Osteocyte (in vitro differentiated cells): ENCODE data around the gene BNC2. TPM values are rescaled to one million over a fixed set of nuclear protein-coding genes. Genes with fewer than 3 reads are reported as not detected.

Source experiments
- DNase-seq: peaks from one replicate; pipeline ENCODE4 v3.0.0; 2021; ENCODE audit warnings: mixed read lengths; ENCODE audit not compliant: unreplicated experiment; ENCODE audit errors: extremely low spot score
- H3K27ac Mint-ChIP-seq: one replicate; pipeline ENCODE4 v1.8.0; 2021; ENCODE audit warnings: mild to moderate bottlenecking, mixed read lengths; ENCODE audit not compliant: unreplicated experiment
- H3K27me3 Mint-ChIP-seq: one replicate; pipeline ENCODE4 v1.8.0; 2021; ENCODE audit warnings: mixed read lengths; ENCODE audit not compliant: unreplicated experiment
- H3K36me3 Mint-ChIP-seq: one replicate; pipeline ENCODE4 v1.8.0; 2021; ENCODE audit warnings: mixed read lengths; ENCODE audit not compliant: unreplicated experiment
- H3K4me1 Mint-ChIP-seq: one replicate; pipeline ENCODE4 v1.8.0; 2021; ENCODE audit warnings: mixed read lengths; ENCODE audit not compliant: unreplicated experiment
- H3K4me3 Mint-ChIP-seq: one replicate; pipeline ENCODE4 v1.8.0; 2021; ENCODE audit warnings: mild to moderate bottlenecking, moderate library complexity, mixed read lengths; ENCODE audit not compliant: unreplicated experiment
- H3K9me3 Mint-ChIP-seq: one replicate; pipeline ENCODE4 v1.8.0; 2021; ENCODE audit warnings: mixed read lengths; ENCODE audit not compliant: unreplicated experiment
- total RNA-seq: library from RNA; stranded (reverse); gene quantifications from 2 replicates; pipeline ENCODE4 v1.2.1, GENCODE V29; 2021
- TF ChIP-seq, protein P1 (sequence below): fragments of 200-600 bp; sonication (generic); IDR thresholded peaks from 2 replicates; pipeline ENCODE4 v1.5.0; 2021; ENCODE audit warnings: antibody characterized with exemption, mild to moderate bottlenecking, moderate library complexity

The BNC2 gene
- total RNA-seq, 1 donor from 2014 or later: 66.5 TPM

DNA sequence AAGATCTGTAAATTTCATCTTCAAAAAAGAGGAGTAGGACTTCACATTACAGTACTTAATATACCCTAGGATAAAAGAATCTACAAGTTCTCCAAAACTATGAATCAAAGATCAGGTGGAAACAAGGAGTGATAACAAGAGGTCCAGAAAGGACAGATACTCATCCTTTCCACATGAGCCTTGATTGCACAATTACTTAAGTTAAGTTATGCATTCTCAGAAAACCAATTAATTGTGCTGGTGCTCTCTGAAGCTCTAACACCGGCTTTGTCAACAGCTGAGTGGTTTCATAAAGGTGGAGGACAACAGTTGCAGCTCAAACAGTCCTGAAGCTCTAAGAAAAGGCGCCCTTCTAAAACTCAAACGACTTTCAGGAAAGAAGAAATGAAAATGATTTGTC, 251.9 kb downstream of the BNC2 start:
- TF ChIP-seq, protein P1, sequence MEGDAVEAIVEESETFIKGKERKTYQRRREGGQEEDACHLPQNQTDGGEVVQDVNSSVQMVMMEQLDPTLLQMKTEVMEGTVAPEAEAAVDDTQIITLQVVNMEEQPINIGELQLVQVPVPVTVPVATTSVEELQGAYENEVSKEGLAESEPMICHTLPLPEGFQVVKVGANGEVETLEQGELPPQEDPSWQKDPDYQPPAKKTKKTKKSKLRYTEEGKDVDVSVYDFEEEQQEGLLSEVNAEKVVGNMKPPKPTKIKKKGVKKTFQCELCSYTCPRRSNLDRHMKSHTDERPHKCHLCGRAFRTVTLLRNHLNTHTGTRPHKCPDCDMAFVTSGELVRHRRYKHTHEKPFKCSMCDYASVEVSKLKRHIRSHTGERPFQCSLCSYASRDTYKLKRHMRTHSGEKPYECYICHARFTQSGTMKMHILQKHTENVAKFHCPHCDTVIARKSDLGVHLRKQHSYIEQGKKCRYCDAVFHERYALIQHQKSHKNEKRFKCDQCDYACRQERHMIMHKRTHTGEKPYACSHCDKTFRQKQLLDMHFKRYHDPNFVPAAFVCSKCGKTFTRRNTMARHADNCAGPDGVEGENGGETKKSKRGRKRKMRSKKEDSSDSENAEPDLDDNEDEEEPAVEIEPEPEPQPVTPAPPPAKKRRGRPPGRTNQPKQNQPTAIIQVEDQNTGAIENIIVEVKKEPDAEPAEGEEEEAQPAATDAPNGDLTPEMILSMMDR: no peak
- Mint-ChIP-seq H3K4me3 (no peak overlapping the region), H3K9me3 (no peaks in the 10 kb centered on the region), H3K27me3 (no peaks in the 10 kb centered on the region), H3K4me1 (peaks cover 47% of the 10 kb centered on the region), H3K36me3 (no peaks in the 10 kb centered on the region), H3K27ac (peak overlapping the region; percentile 84)
- DNase-seq: no peak

DNA sequence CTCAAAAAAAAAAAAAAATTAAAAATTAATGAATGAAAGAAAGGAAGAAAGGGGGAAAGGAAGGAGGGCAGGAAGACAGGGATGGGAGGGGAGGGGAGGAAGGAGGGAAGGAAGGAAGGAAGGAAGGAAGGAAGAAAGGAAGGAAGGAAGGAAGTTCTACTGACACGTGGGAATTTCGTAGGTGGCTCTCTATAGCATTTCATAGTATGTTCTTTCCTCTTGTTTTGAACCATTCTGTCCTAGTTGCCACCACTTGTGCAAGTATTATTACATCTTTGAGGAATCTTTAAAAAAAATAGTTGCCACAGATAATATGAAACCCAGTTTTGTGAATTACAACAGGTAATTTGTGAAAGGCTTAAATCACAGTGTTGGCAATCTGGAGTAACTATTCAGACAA, 253.8 kb downstream of the BNC2 start:
- Mint-ChIP-seq H3K27ac (no peak overlapping the region), H3K4me1 (peaks cover 53% of the 10 kb centered on the region), H3K9me3 (no peaks in the 10 kb centered on the region), H3K4me3 (no peak overlapping the region), H3K27me3 (no peaks in the 10 kb centered on the region), H3K36me3 (peaks cover 2% of the 10 kb centered on the region)
- TF ChIP-seq, protein P1: no peak
- no peak for DNase-seq

DNA sequence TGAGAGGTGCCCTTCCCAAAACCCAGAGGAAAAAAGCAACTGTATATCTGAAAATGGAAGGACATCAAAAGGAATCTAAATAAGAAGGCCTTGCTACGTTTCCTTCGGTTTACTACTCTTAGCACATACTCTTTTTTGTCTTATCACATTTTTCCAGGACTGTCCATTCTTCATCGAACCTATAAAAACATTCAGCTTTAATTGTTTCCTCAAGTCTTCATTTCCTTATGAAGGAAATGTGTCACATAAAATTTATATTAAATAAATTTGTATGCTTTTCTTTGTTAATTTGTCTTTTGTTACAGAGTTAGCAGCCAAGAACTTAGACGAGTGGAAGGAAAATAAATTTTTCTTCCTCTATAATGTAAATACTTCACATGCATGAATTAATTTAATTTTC, 255.0 kb downstream of the BNC2 start:
- H3K4me1 Mint-ChIP-seq: peaks cover 56% of the 10 kb centered on the region
- H3K36me3 Mint-ChIP-seq: peaks cover 2% of the 10 kb centered on the region
- no peaks in the 10 kb centered on the region for H3K27me3 Mint-ChIP-seq
- no peak for DNase-seq
- H3K27ac Mint-ChIP-seq: no peak overlapping the region
- no peaks in the 10 kb centered on the region for H3K9me3 Mint-ChIP-seq
- no peak overlapping the region for H3K4me3 Mint-ChIP-seq
- TF ChIP-seq, protein P1: no peak

DNA sequence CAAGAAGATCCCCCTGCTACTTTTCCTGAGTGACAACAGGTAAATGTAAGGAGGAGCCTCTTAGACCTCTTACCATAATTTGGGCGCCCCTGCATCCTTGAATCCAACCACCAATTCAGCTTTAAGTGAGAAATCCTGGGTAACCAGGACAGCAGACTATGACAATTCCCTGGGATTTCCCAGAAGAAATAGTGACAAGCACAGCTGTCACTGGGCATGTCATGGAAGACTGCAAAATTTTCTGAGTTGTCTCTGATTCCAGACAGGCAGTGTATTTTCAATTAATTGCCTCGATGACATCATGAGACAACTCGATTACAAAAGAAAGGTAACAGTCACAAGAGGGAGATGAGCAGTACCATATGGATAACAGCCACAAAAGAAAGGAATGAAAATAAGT, 256.9 kb downstream of the BNC2 start:
- Mint-ChIP-seq H3K9me3 (no peaks in the 10 kb centered on the region), H3K27ac (no peak overlapping the region), H3K4me1 (peaks cover 38% of the 10 kb centered on the region), H3K27me3 (no peaks in the 10 kb centered on the region), H3K36me3 (peaks cover 2% of the 10 kb centered on the region), H3K4me3 (no peak overlapping the region)
- no peak for DNase-seq
- TF ChIP-seq, protein P1: no peak

DNA sequence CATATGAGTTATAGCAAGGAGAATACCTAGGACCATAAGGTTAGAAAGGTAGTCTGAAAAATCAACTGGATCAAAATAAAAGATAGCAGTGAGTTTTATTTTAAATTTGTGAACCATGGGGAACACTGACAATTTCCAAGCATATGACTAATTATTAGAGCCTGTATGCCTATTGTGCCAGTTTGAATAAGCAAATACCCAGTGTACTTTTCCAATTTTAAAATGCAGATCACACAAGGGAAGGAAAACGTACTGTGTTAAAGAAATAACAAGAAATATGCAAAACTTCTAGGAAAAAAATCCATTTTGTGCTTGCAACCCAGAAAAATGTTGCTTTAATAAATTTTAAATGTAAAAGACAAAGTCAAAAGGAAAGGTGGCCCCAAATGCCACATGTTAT, 257.4 kb downstream of the BNC2 start:
- peaks cover 2% of the 10 kb centered on the region for H3K36me3 Mint-ChIP-seq

More for the DNA sequence above, 257.4 kb downstream of the BNC2 start:
- Mint-ChIP-seq H3K27me3 (no peaks in the 10 kb centered on the region), H3K4me1 (peaks cover 34% of the 10 kb centered on the region), H3K4me3 (no peak overlapping the region), H3K27ac (no peak overlapping the region), H3K9me3 (no peaks in the 10 kb centered on the region)
- TF ChIP-seq, protein P1: no peak
- DNase-seq: no peak
